ENCODE measurements around the gene METTL5.
"Not testable (repeated sequence)": the region's sequence is repeated elsewhere in the genome, so short reads cannot be mapped to it uniquely, and the experiment has no call there.

The METTL5 gene

GRCh38 chr2:169828141-169828811 is 3.6 kb upstream of the METTL5 start:
- no peak for DNase-seq

DNA sequence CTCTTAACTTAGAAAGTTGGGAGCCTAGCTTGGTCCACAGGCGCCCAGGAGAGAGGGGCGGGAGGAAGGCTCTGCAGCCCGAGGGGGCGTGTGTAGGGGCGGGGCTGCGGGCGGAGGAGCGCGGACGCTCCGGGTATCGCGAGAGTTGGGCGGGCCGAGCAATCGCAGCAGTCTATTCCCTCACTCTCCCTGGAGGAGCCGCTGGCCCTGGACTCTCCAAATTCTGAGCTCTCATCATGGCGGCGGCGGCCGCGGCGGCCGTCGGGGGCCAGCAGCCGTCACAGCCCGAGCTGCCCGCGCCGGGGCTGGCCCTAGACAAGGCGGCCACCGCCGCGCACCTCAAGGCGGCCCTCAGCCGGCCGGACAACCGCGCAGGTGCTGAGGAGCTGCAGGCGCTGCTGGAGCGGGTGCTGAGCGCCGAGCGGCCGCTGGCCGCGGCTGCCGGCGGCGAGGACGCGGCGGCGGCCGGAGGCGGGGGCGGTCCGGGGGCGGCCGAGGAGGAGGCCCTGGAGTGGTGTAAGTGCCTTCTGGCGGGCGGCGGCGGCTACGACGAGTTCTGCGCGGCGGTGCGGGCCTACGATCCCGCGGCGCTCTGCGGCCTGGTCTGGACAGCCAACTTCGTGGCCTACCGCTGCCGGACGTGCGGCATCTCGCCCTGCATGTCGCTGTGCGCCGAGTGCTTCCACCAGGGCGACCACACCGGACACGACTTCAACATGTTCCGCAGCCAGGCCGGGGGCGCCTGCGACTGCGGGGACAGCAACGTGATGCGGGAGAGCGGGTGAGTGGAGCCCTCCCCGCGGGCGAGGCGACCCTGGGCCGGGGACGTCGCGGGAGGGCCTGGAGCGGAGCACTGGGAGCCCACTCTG is 2.8 kb upstream of the METTL5 start, which contains the start of gene UBR3:
Gene UBR3, plus strand, starts transcription at position 183 of the 869 bp plus-strand sequence. Its CDS starts 54 bp downstream, at position 237.
- DNase-seq = peak; percentile 93

- no peak for DNase-seq
Measured at GRCh38 chr2:169823996-169824372, 721 bp downstream of the METTL5 start.

DNA sequence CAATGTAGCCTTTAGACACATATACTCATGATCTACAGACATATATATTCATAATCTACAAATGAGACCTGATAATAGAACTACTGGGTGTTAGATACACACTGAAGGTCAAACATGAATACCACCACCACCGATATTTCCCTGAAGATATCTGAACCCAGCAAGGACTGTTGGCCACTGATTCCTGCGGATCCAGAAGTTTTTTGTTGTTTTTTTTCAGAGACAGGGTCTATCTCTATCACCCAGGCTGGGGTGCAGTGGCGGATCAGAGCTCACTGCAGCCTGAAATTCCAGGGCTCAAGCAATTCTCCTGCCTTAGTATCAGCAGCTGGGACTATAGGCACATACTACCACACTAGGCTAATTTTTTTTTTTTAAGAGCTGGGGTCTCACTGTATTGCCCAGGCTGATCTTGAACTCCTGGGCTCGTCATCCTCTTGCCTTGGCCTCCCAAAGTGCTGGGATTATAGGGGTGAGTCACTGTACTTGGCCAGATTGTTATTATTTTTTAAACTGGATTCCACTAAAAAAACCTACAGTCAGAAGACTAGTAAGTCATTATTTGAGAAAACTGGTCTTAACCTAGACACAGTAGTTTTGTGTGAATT is 1.8 kb downstream of the METTL5 start:
- no peak for DNase-seq

GRCh38 chr2:169822036-169822435 is 2.7 kb downstream of the METTL5 start:
- DNase-seq = no peak

DNA sequence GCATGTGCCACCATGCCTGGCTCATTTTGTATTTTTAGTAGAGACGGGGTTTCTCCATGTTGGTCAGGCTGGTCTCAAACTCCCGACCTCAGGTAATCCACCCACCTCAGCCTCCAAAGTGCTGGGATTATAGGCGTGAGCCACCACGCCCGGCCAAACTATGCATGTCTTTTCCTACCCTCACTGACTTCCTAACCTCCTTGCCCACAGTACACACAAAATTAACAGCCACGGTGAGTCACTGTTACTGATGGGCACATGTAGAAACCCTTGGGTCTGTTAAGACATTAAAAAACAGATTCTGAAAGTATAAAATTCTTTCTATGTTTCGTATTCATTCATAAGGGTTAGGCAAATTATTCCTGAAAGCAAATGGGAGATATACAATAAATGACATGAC is 4.6 kb downstream of the METTL5 start:
- DNase-seq = not testable (repeated sequence)

DNA sequence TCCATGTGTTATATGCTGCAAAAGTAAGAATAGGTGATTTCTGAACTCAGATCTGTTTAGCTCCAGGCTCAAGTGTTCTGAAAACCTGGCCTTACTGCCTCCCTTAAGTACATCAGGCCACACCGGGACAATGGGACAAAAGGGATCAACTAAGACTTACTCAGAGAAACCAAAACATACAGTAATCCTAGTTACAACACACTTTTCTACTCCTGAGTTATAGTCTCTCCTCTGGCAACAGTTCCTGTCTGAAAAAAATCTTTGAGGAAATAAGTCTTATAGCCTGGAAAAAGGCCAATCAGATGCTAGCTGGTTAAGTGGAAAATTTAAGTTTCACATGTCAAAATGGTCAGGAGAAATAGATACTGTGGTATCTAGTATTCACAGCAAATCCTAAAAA is 5.6 kb downstream of the METTL5 start:
- no peak for DNase-seq

GRCh38 chr2:169818241-169818640 is 6.5 kb downstream of the METTL5 start:
- no peak for DNase-seq

GRCh38 chr2:169817369-169817768 is 7.3 kb downstream of the METTL5 start:
- not testable (repeated sequence) for DNase-seq

- not testable (repeated sequence) for DNase-seq
Measured at GRCh38 chr2:169816961-169817360, 7.7 kb downstream of the METTL5 start.

- no peak for DNase-seq
Measured at GRCh38 chr2:169815849-169816248, 8.9 kb downstream of the METTL5 start.

DNA sequence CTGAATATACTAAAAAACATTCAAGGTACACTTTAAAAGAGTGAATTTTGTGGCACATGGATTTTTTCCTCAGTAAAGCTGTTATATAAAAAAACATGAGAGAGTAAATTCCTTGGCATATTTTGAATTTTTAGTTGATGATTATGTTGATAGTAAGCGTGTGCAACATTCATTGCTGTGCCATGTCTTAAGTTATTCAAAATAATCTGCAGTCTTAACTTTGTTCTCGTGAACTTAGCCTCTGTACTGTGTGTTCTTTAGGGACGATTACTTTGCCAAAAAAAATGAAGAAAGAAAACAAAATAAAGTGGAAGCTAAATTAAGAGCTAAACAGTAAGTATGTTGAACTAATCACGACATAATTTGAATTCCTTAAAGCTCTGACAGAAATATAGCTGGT is 16.5 kb downstream of the METTL5 start:
- DNase-seq = no peak

DNA sequence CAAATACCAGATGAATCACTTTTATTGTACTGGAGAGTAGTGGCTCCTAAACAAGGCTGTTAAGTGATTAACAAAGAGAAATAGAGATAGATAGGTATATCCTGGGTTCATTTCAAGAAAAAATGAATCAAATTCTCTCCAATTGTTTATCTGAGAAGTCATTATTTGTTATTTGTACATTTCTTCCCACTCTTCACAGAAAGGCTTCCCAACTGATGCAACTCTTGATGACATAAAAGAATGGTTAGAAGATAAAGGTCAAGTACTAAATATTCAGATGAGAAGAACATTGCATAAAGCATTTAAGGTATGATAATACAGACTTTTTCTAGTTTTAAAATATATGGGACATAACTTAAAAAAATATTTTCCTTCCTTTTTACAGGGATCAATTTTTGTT is 18.1 kb downstream of the METTL5 start:
- no peak for DNase-seq

GRCh38 chr2:169803480-169803879 is 21.2 kb downstream of the METTL5 start:
- DNase-seq = no peak

- DNase-seq = peak; percentile 96
Measured at GRCh38 chr2:169798718-169799592, 25.8 kb downstream of the METTL5 start, which contains the start of gene SSB. Gene SSB, plus strand, starts transcription at chr2:169798871. Its CDS starts 2,090 bp downstream, at chr2:169800961.

DNA sequence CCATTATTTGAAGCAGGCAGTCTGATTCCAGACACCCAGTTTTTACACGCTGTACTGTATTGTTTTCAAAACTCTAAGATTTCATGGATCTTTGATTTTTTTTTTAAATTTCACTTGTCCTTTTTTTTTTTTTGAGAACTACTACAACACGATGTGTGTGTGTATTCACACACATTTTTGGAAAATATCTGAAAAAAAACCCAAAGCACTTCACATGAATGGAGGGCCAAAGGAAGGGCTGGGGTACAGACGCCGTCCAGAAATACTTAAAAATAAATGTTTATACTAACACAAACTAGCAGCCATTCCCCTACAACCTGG is 26.3 kb downstream of the METTL5 start:
- DNase-seq = no peak

- no peak for DNase-seq
Measured at GRCh38 chr2:169797601-169798000, 27.1 kb downstream of the METTL5 start.

DNA sequence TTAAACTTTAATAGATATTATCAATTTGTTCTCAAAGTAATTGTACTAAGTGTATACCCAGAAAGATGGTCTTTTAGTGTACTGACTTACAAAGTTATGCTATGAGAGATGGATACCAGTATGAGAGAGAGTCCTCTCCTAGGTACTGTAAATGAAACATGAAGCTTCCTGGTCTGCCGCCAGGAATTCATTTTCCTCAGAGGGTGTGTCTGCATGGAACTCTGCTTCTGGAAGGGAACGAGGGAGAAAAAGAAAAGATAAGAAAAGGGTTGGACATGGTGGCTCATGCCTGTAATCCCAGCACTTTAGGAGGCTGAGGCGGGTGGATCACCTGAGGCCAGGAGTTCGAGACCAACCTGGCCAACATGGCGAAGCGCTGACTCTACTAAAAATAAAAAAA is 28.3 kb downstream of the METTL5 start:
- no peak for DNase-seq

- no peak for DNase-seq
Measured at GRCh38 chr2:169795181-169795580, 29.5 kb downstream of the METTL5 start.

- DNase-seq = no peak
Measured at GRCh38 chr2:169790581-169790980, 34.1 kb downstream of the METTL5 start.

DNA sequence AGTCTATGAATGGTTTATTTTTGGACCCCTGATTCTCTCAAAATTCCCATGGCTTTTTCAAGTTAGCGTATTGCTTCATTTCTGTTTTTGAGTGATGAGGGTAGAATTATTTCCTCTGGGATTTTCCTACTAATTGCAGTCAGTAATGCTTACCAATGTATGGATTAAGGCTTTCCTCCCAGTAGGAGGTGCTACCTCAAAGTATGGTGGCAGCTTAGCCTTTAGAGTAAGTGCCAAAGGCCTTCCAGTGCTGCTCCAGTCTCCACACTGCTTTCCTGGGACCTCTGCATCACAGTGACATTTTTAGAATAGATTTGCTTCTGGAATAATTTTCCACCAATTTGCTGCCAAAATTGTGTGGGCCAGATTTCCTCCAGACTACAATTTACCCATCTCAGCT is 42.2 kb downstream of the METTL5 start:
- no peak for DNase-seq

DNA sequence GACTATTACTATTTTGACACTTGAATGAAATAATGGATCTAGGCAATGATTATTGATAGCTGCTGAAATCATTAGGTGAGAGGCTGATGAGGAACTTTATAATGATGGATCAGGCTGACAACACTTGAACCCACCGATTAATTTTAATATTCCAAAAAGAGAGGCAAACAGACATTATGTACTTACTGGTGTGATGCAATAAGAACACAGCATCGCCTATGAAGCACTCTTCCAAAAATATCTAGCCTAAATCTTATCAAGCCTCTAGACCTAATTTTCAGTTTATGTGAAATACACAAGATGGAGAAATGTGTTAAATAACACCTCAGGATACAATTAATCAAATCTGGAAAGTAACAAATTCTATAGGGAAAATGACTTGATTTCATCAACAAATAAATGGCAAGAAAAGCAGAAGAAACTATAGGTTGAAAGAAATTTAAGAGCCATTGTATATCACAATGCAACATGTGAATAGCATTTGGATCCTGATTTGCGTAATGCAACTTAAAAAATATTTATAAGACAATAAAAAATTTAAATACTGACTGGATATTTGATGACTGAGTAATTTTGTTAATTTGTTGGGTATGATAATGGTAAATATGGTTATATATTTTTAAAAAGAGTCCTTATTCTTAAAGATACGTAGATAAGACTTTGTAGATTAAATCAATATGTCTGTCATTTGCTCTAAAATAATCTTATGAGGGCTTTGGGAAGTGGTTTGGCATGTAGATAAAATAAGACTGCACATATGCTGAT is 43.3 kb downstream of the METTL5 start:
- no peak for DNase-seq
